ENCODE measurements around the gene ADRA1B.
A peak's percentile ranks its signal among the peaks of the same experiment; 100 is the strongest.
"Not testable (repeated sequence)": the region's sequence is repeated elsewhere in the genome, so short reads cannot be mapped to it uniquely, and the experiment has no call there.

Gene ADRA1B

DNA sequence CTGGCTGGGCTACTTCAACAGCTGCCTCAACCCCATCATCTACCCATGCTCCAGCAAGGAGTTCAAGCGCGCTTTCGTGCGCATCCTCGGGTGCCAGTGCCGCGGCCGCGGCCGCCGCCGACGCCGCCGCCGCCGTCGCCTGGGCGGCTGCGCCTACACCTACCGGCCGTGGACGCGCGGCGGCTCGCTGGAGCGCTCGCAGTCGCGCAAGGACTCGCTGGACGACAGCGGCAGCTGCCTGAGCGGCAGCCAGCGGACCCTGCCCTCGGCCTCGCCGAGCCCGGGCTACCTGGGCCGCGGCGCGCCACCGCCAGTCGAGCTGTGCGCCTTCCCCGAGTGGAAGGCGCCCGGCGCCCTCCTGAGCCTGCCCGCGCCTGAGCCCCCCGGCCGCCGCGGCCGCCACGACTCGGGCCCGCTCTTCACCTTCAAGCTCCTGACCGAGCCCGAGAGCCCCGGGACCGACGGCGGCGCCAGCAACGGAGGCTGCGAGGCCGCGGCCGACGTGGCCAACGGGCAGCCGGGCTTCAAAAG lies 55.7 kb downstream of the ADRA1B start:
- no peak for DNase-seq

- no peak for DNase-seq
These were observed 56.5 kb downstream of the ADRA1B start for GRCh38 chr5:159972538-159973362.

- no peak for DNase-seq
These were observed 59.3 kb downstream of the ADRA1B start for GRCh38 chr5:159975462-159976019.

- DNase-seq: no peak
These were observed 60.6 kb downstream of the ADRA1B start for GRCh38 chr5:159976921-159977320.

DNA sequence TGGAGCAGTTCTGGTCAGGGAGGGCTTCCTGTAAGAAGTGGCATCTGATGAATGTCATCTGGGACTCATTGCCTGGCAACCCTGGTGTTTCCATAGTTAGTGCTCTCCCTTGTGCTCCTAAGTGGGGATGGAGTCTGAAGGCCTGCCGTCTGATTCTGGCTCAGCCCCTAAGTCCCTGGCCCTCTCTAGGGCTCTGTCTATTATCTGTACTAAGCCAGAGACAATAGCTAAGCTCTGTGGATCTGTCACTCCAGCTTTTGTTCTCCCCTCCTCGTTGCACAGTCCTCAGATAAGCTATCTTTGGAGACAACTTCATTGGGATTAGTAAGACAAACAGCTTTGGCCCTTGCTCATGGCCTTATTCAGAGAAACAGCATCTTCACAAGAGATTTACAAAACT lies 62.1 kb downstream of the ADRA1B start:
- DNase-seq: no peak

DNA sequence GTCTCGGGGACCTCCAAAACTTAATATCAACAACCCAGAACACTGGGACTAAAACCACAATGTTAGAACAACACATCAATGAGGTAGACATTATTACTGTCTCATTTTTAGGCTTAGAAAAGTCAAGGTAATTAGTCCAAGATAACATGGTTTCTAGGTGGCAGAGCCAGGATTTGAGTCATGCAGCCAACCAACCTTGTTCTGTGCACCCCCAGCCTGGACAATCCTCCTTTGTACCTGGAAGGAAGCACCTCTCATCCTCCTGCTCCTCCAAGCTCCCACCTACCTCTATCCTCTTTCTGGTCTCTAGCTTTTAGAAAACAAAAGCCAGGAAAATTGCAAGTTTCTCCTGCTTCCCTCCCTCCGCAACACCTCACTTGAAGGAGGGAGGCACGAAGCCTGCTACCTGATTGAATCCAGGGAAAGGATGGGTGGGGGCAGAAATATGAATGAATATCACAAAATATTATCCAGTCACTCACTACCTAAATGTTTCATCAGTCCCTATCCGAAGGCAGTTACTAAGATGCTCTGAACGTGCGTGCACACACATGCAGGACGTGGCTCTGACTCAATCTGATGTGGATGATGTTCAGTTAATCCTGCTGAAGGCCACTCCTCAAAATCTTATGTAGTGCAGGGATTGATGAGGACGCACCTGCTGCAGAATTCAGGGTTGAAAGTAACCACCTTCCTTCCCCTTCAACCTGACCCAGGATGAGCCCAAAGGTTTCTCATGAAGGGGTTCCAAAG lies 66.3 kb downstream of the ADRA1B start:
- DNase-seq: no peak

DNA sequence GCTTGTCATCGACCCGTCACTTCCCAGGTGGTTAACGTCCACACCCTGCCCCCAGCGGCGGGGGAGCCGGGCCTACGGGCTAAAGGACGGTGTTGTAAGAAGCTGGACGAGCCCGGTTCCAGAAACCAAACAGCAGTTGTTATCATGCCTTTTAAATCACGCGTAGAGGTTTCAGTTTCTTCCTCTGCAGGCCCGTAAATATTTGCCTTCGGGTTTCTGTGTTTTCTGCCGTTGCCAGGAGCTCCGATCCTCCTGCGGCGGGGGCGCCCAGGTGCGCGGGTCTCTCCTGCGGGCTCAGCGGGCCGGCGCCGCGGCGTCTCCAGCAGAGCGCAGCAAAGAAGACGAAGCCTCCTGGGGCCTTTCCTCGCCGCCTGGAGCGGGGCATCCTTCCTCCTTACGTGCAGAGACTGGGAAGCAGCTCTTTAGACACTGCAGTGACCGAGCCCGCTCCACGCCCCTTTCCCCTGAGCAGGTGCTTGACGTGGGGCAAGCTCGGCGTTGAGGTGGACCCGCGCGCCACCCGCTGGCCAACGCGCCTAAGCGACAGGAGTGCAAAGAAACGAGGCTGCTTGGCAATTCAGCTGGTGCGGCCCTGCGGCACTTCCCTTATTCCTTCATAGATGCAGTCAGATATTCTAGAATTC lies 70.9 kb downstream of the ADRA1B start:
- peak; percentile 76 for DNase-seq

GRCh38 chr5:159990506-159990905 lies 74.2 kb downstream of the ADRA1B start:
- DNase-seq: no peak

DNA sequence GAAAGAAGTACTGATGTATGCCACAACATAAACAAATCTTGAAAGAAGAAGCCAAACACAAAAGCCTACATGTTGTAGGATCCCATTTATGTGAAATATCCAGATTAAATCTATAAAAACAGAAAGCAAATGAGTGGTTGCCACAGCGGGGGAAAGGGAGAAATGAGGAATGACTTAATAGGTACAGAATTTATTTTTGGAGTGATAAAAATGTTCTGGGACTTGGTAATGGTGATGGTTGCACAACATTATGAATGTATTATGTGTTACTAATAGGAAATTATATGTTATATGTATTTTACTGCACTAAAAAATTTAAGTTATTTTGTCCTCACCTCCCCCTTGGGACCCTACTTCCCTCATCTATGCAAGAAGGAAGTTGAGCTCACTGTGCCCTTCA lies 76.3 kb downstream of the ADRA1B start:
- no peak for DNase-seq

DNA sequence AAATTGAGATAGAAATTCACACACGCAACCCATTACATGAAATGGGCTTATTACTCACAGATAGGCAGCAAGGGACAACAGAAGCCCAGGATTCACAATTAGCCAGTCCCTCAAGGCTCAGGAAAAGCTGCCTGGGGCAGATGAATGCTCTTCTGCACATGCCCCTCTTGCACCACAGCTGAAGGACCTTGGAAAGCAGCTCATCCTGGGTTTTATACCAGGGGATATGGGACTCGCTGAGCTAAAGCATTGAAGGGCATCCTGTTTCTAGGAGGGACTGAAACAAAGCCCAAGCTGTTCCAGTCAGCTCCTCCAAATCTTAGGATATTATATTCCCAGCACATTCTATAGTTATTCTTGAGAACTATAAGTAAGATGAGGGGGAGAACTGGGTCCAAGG lies 76.9 kb downstream of the ADRA1B start:
- no peak for DNase-seq

DNA sequence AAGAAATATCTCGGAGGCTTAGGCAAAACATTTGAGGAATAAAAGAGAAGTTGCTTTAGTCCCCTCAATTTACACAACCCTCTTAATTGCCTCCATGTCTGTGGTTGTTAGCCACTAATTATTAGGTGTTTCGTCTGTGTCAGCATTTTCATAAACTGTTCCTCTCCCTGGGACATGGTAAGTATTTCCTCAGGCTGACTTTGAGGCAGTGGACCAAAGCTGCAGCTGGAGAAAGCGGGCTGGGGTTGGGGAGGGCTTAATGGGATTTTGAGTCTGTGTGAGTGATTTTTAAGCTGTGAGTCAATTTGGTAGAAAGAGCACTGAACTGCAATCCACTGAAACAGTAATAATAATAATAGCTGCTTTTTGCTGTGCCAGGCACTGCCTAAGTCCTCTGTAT lies 79.6 kb downstream of the ADRA1B start:
- no peak for DNase-seq

- DNase-seq: peak; percentile 84
These were observed 85.2 kb downstream of the ADRA1B start for GRCh38 chr5:160001457-160001856.

DNA sequence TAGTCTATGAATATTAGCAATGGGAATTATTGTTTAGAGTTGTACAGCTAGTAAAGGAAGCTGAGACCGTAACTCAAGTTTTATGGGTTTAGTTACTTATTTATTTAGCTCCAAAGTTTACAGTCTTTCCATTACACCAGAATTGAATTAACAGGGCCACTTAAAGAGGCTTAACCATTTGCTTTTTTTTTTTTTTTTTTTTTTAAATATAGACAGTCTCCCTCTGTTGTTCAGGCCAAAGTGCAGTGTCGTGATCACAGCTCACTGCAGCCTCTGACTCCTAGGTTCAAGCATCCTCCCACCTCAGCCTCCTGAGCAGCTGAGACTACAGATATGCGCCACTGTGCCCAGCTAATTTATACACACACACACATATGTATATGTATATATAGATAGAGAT lies 91.2 kb downstream of the ADRA1B start:
- DNase-seq: no peak

DNA sequence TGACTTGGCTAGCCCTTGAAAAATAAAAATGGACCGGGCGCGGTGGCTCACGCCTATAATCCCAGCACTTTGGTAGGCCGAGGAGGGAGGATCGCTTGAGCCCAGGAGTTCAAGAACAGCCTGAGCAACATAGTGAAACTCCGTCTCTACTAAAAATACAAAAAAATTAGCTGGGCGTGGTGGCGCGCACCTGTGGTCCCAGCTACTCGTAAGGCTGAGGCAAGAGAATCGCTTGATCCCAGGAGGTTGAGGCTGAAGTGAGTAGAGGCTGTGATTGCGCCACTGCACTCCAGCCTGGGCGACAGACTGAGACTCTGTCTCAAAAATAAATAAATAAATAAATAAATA lies 92.2 kb downstream of the ADRA1B start:
- DNase-seq: peak; percentile 14

GRCh38 chr5:160008877-160009590 lies 92.8 kb downstream of the ADRA1B start, which contains the start of gene TTC1:
TTC1 (plus strand) TSS chr5:160009139; CDS start chr5:160010529, 1,390 bp downstream.
- DNase-seq: peak; percentile 98

DNA sequence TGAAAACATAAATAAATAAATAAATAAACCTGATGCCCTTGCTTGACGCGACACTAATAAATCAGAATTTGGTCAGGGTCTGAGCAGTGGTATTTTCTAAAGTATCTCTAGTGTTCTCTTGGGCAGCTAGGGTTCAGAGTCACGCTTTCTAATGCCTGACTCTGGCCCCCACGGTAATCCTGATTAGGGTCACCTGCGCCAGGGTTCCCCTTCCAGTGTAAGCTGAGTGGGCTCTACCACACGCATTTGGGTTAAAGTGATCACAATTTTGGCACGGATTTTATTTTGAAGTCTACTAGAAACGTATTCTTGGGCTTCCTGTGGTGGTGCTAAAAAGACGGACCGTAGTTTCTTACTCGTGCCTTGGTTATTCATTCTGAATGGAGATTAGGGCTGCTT lies 93.3 kb downstream of the ADRA1B start:
- DNase-seq: no peak

DNA sequence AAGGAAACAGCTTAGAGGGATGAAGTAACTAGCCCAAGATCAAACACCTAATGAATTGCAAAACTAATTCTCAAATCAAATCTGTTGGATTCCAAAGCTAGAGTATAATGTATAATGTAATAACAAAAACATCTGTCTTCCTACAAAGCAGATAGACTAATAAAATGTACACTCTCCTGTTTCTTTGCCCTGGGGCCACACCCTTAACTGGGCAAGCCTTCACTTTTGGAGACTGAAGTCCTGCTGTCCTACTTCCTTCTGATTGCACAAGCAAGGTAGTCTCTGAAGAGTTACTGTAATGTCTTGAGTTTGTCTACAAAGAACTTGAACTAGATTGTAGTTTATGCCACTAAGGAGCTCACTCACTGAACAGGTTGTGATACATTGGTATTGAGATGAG lies 95.2 kb downstream of the ADRA1B start:
- no peak for DNase-seq

- DNase-seq: not testable (repeated sequence)
These were observed 97.9 kb downstream of the ADRA1B start for GRCh38 chr5:160014197-160014596.

- no peak for DNase-seq
These were observed 102.8 kb downstream of the ADRA1B start for GRCh38 chr5:160018945-160019625.

- no peak for DNase-seq
These were observed 104.0 kb downstream of the ADRA1B start for GRCh38 chr5:160020266-160020770.

DNA sequence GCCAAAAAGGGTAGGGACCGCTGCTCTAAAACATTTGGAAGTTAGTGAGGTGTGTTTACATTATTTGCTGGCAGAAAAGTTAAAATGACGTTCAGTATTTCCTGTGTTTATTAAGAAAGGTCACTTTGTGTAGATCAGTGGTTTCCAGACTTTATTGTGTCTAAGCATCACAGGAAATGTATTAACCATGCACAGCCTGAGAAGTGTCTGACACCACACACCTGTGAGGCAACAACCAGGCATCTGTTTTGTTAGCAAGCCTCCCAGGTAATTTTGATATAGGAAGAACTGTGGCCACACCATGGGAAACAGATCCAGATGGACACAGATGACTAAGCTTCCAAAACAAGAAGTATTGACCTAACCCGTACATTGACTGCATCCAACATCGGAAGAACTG lies 104.7 kb downstream of the ADRA1B start:
- no peak for DNase-seq

All from NCI-H774 (cell line).